GM12874 (cell line): Measurements from ENCODE around the gene CABS1.

ENCODE experiments used
- TF ChIP-seq, protein P1 (sequence below): IDR thresholded peaks from 2 replicates; pipeline ENCODE4 v1.5.1; 2011; ENCODE audit warnings: low read depth, mild to moderate bottlenecking, control low read depth, low read length, moderate library complexity; ENCODE audit not compliant: insufficient read depth

Gene CABS1

DNA sequence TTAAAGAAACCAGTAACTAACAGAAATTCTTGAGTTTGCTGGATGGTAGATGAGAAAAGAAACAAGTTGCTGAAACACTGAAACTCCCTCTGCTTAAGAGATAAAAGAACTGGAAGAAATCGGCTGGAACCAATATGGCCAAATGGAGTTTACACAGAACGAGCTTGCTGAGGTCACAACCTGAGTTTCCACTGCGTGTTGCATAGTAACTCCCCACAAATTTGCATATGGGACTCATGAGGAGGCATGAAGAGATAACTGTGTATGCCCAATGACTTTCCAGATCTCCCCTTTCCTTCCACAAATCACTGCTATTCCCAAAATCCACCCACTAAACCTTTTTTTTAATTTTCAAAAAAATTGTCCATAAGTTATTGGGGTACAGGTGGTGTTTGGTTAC is 38.0 kb downstream of the CABS1 start:
- TF ChIP-seq, protein P1, sequence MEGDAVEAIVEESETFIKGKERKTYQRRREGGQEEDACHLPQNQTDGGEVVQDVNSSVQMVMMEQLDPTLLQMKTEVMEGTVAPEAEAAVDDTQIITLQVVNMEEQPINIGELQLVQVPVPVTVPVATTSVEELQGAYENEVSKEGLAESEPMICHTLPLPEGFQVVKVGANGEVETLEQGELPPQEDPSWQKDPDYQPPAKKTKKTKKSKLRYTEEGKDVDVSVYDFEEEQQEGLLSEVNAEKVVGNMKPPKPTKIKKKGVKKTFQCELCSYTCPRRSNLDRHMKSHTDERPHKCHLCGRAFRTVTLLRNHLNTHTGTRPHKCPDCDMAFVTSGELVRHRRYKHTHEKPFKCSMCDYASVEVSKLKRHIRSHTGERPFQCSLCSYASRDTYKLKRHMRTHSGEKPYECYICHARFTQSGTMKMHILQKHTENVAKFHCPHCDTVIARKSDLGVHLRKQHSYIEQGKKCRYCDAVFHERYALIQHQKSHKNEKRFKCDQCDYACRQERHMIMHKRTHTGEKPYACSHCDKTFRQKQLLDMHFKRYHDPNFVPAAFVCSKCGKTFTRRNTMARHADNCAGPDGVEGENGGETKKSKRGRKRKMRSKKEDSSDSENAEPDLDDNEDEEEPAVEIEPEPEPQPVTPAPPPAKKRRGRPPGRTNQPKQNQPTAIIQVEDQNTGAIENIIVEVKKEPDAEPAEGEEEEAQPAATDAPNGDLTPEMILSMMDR = no peak

DNA sequence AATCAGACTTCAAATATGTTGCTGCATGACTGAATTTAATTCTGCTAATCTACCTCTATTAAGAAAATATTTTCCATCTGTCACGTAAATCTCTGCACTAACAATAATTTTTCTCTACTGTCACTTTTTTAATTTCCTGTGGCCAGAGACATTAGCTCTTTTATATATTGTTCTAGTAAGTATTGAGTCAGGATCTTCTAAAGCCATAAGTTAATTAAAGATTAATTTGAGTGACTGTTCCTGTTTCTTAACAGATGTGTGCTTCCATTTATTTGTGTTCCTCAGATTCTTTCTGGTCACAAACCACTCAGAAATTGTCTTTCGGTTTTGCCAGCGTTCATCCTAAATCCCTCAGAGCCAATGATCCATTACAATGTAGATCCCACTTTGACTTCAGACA is 45.8 kb downstream of the CABS1 start:
- TF ChIP-seq, protein P1 = no peak

DNA sequence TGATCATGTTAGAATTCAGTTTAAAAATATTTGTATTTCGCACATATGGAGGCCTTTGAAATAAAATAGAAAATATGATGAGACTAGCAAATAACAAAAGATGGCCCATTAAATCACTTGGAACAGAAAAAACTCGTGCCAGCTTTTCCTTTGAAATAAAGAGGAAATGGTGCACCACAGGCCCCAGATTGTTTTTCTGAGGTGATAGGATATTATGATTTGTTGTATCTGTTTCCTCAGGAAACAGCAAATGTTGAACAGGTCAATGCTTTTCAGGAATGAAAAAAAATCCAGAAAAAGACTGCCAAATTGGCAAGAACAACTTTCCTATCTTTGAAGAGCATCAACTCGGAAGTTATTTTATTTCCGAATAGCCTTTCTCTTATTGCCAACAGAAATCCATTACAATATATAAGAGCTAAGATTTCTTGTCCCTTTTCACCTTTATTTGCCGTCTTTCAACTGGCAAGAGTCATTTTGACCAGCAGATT is 48.0 kb downstream of the CABS1 start, which contains the start of gene SMR3B:
Gene SMR3B (plus strand): TSS at position 441 of the 491 bp plus-strand sequence. CDS start 1,380 bp downstream, outside the sequence.
- TF ChIP-seq, protein P1 = no peak
